ENCODE results near the gene CPE. TPM values are rescaled to one million over a fixed set of nuclear protein-coding genes. Genes with fewer than 3 reads are reported as not detected.

CPE gene
- polyA plus RNA-seq, 1 experiment, result 0.44 TPM

GRCh38 chr4:165472943-165473676 is 94.3 kb downstream of the CPE start:
- H3K4me3 ChIP-seq (ENCODE audit: low read depth, low read length), result no peak overlapping the region
- H3K36me3 ChIP-seq (ENCODE audit: control insufficient read depth, insufficient read depth, low read length), result no peaks in the 10 kb centered on the region
- POLR2A ChIA-PET, result no interaction called here
- DNase-seq (ENCODE audit: low read depth), result no peak
- CTCF ChIA-PET, result interaction anchor here (1.6 kb wide), 1 partner anchor 342 kb away, joined by 6 read pairs; no protein-coding TSS in a partner anchor
- H3K27me3 ChIP-seq (ENCODE audit: control insufficient read depth, insufficient read depth, low read length), result no peaks in the 10 kb centered on the region
- TF ChIP-seq, protein P1, sequence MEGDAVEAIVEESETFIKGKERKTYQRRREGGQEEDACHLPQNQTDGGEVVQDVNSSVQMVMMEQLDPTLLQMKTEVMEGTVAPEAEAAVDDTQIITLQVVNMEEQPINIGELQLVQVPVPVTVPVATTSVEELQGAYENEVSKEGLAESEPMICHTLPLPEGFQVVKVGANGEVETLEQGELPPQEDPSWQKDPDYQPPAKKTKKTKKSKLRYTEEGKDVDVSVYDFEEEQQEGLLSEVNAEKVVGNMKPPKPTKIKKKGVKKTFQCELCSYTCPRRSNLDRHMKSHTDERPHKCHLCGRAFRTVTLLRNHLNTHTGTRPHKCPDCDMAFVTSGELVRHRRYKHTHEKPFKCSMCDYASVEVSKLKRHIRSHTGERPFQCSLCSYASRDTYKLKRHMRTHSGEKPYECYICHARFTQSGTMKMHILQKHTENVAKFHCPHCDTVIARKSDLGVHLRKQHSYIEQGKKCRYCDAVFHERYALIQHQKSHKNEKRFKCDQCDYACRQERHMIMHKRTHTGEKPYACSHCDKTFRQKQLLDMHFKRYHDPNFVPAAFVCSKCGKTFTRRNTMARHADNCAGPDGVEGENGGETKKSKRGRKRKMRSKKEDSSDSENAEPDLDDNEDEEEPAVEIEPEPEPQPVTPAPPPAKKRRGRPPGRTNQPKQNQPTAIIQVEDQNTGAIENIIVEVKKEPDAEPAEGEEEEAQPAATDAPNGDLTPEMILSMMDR (IDR thresholded peaks at IDR 0.05; ENCODE audit: insufficient read depth, low read depth, low read length), result no peak

GRCh38 chr4:165474784-165475705 is 96.2 kb downstream of the CPE start:
- Histone ChIP-seq H3K36me3 (ENCODE audit: control insufficient read depth, insufficient read depth, low read length) (no peaks in the 10 kb centered on the region), H3K27me3 (ENCODE audit: control insufficient read depth, insufficient read depth, low read length) (no peaks in the 10 kb centered on the region), H3K4me3 (ENCODE audit: low read depth, low read length) (no peak overlapping the region)
- TF ChIP-seq, protein P1 (IDR thresholded peaks at IDR 0.05; ENCODE audit: insufficient read depth, low read depth, low read length), result no peak
- ChIA-PET CTCF (interaction anchor here (0.8 to 1.6 kb wide), 3 partner anchors 11 to 364 kb away, joined by 3 to 6 read pairs (median 4); no protein-coding TSS in a partner anchor), POLR2A (no interaction called here)
- no peak for DNase-seq (ENCODE audit: low read depth)

- no peaks in the 10 kb centered on the region for H3K27me3 ChIP-seq (ENCODE audit: control insufficient read depth, insufficient read depth, low read length)
- ChIA-PET CTCF (no interaction called here), POLR2A (no interaction called here)
- no peaks in the 10 kb centered on the region for H3K36me3 ChIP-seq (ENCODE audit: control insufficient read depth, insufficient read depth, low read length)
- TF ChIP-seq, protein P1 (IDR thresholded peaks at IDR 0.05; ENCODE audit: insufficient read depth, low read depth, low read length), result no peak
- DNase-seq (ENCODE audit: low read depth), result no peak
- no peak overlapping the region for H3K4me3 ChIP-seq (ENCODE audit: low read depth, low read length)
Observed at GRCh38 chr4:165475706-165476070, 96.9 kb downstream of the CPE start.

DNA sequence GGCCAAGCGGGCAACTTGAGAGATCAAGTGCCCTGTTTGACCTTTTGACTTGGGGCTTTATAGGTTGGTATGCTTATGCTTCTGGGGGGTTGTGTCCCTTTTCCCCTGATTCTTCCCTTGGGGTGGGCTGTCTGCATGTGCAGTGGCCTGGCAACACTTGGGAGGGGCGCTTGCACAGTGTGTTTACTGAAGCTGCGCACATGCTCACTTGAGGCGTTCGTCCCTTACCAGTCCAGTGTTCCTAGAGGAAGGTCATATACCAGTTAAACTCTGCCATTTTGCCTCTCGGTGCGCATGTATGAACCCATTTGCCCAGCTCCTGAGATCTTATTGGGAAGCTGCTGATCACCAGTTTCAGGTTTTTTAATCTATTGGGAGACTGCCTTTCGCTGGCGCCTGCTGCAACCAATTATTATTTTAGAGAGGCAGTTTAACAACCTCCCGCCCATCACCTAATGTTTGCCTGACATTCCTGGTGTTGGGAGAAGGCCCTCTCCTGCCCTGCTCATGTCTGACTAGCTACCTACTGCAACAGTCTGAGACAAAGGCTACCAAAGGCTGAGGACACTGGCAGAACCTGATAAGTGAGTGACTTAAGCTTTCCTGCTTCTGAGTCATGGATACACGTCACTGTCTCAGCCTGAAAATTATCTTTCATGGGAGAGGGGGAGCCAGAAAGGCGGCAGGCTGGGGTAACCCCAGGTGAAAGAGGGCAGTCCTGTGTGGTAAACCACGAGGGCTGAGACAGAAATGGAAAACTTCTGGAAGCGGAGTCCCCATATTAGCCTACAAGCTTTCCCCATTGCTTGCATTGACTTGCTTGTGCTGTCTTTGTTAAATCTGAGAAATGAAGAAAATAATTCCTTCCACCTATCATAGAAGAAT is 97.6 kb downstream of the CPE start:
- H3K36me3 ChIP-seq (ENCODE audit: control insufficient read depth, insufficient read depth, low read length), result no peaks in the 10 kb centered on the region
- POLR2A ChIA-PET, result no interaction called here

More for the DNA sequence above, 97.6 kb downstream of the CPE start:
- Histone ChIP-seq H3K27me3 (ENCODE audit: control insufficient read depth, insufficient read depth, low read length) (no peaks in the 10 kb centered on the region), H3K4me3 (ENCODE audit: low read depth, low read length) (no peak overlapping the region)
- no peak for DNase-seq (ENCODE audit: low read depth)
- CTCF ChIA-PET, result interaction anchor here (0.8 kb wide), 1 partner anchor 8 kb away, joined by 3 read pairs; no protein-coding TSS in a partner anchor
- TF ChIP-seq, protein P1 (IDR thresholded peaks at IDR 0.05; ENCODE audit: insufficient read depth, low read depth, low read length), result no peak

Measured in BJ (cell line).